Testis (tissue), 3 donors: ENCODE results near the gene SPINK8. TPM values are rescaled to one million over a fixed set of nuclear protein-coding genes. Genes with fewer than 3 reads are reported as not detected.
A peak's percentile ranks its signal among the peaks of the same experiment; 100 is the strongest.
"Not testable (repeated sequence)": the region's sequence is repeated elsewhere in the genome, so short reads cannot be mapped to it uniquely, and the experiment has no call there.

Experiments used
- DNase-seq: peaks from one replicate; pipeline ENCODE4 v3.0.0-alpha.2; 2019
- H3K27ac ChIP-seq, 2 donors: fragments of 200-600 bp; sonication (generic); one replicate each; pipeline ENCODE4 v1.5.1; 2019
- H3K27me3 ChIP-seq: fragments of 200-600 bp; sonication (generic); one replicate; pipeline ENCODE4 v1.5.1; 2019
- H3K36me3 ChIP-seq: fragments of 200-600 bp; sonication (generic); one replicate; pipeline ENCODE4 v1.5.1; 2017; ENCODE audit warnings: low read depth; ENCODE audit errors: missing control alignments
- H3K4me1 ChIP-seq: fragments of 200-600 bp; sonication (generic); one replicate; pipeline ENCODE4 v1.5.1; 2019
- H3K4me3 ChIP-seq, 2 donors: fragments of 200-600 bp; sonication (generic); one replicate each; pipeline ENCODE4 v1.5.1; 2017 to 2019
- H3K9me3 ChIP-seq: fragments of 200-600 bp; sonication (generic); one replicate; pipeline ENCODE4 v1.5.1; 2017
- CTCF ChIP-seq, 3 experiments: fragments of 450-650 bp in 2 of 3; fragments of 200-600 bp in 1 of 3; sonication (generic) in 1 of 3; IDR thresholded peaks; one replicate each; pipeline ENCODE4 v1.5.1; 2016 to 2019; ENCODE audit warnings: antibody characterized with exemption in 3 of 3, mild to moderate bottlenecking in 2 of 3, moderate library complexity in 1 of 3
- POLR2A ChIP-seq: fragments of 450-650 bp; IDR thresholded peaks from one replicate; pipeline ENCODE4 v1.6.1; 2017; ENCODE audit warnings: antibody characterized with exemption, mild to moderate bottlenecking, moderate library complexity
- WGBS, 2 donors: methylation state at CpG; one replicate each; pipeline ENCODE4 v1.1.5; 2018; 5-methylcytosine and 5-hydroxymethylcytosine counted together
- intact Hi-C: fragments of 100-400 bp; cut with DNase I; formaldehyde crosslinking; loops from one replicate; pipeline ENCODE4 v1.15.1; 2023; ENCODE audit warnings: low total_unique reads
- polyA plus RNA-seq: library from polyadenylated mRNA; stranded (reverse); fragments of 350-450 nt; fragmentation: Illumina TruSeq; extraction: RNeasy Lipid Tissue Mini Kit (QIAGEN cat#74804); gene quantifications from one replicate; pipeline ENCODE4 v1.2.3, GENCODE V29; 2014; ENCODE audit warnings: low read depth, low replicate concordance; ENCODE audit not compliant: insufficient read depth
- total RNA-seq, 2 donors: library from RNA; depleted of rRNA; stranded (reverse); fragments of >200 nt; gene quantifications; one replicate each; pipeline ENCODE4 v1.2.3, GENCODE V29; 2016

Gene SPINK8
- total and polyA plus RNA-seq, 3 donors from 2014 or later = not detected

GRCh38 chr3:48344867-48345507 lies 11.5 kb upstream of the SPINK8 start:
- WGBS, 2 donors = 30 to 67% methylated on average over 1 of the region's 1 CpG
- no peak for DNase-seq
- Histone ChIP-seq H3K27ac (no peak overlapping the region), H3K27me3 (no peaks in the 10 kb centered on the region), H3K36me3 (no peaks in the 10 kb centered on the region), H3K4me1 (no peaks in the 10 kb centered on the region), H3K9me3 (no peaks in the 10 kb centered on the region), H3K4me3 (no peak overlapping the region)
- TF ChIP-seq POLR2A = no peak
- no peak for TF ChIP-seq CTCF (IDR thresholded peaks at IDR 0.05)
- intact Hi-C loops = no loop called here

- Histone ChIP-seq H3K27me3 (no peaks in the 10 kb centered on the region), H3K36me3 (no peaks in the 10 kb centered on the region), H3K9me3 (no peaks in the 10 kb centered on the region), H3K27ac (no peak overlapping the region), H3K4me1 (no peaks in the 10 kb centered on the region), H3K4me3 (no peak overlapping the region)
- no peak for DNase-seq
- TF ChIP-seq CTCF (IDR thresholded peaks at IDR 0.05) = no peak
- no peak for TF ChIP-seq POLR2A
- intact Hi-C loops = no loop called here
- WGBS, 2 donors = 83 to 94% methylated on average over 8 of the region's 8 CpGs
Observed at GRCh38 chr3:48343432-48343831, 10.0 kb upstream of the SPINK8 start.

- Histone ChIP-seq H3K27me3 (no peaks in the 10 kb centered on the region), H3K4me3 (no peak overlapping the region), H3K4me1 (no peaks in the 10 kb centered on the region), H3K9me3 (no peaks in the 10 kb centered on the region), H3K36me3 (no peaks in the 10 kb centered on the region), H3K27ac (no peak overlapping the region)
- no peak for TF ChIP-seq CTCF (IDR thresholded peaks at IDR 0.05)
- TF ChIP-seq POLR2A = no peak
- peak; percentile 14 for DNase-seq
- WGBS, 2 donors = 70 to 81% methylated on average over 4 of the region's 4 CpGs
- intact Hi-C loops = no loop called here
Observed at GRCh38 chr3:48338635-48339034, 5.2 kb upstream of the SPINK8 start.

GRCh38 chr3:48337536-48337935 lies 4.1 kb upstream of the SPINK8 start:
- H3K4me3 ChIP-seq, H3K36me3 ChIP-seq, H3K27ac ChIP-seq, H3K27me3 ChIP-seq, DNase-seq, H3K4me1 ChIP-seq, intact Hi-C loops, H3K9me3 ChIP-seq: not testable (repeated sequence)
- 89 to 98% methylated on average over 5 of the region's 5 CpGs for WGBS, 2 donors

- H3K27me3 ChIP-seq, H3K4me1 ChIP-seq, H3K9me3 ChIP-seq, H3K36me3 ChIP-seq, H3K27ac ChIP-seq, H3K4me3 ChIP-seq, intact Hi-C loops, DNase-seq: not testable (repeated sequence)
- 76 to 78% methylated on average over 8 to 9 of the region's 9 CpGs for WGBS, 2 donors
Observed at GRCh38 chr3:48335286-48335685, 1.8 kb upstream of the SPINK8 start.

- no peak overlapping the region for H3K27ac ChIP-seq
- no peak for TF ChIP-seq POLR2A
- no peak for TF ChIP-seq CTCF (IDR thresholded peaks at IDR 0.05)
- WGBS, 2 donors = 80 to 85% methylated on average over 3 of the region's 3 CpGs
- intact Hi-C loops = no loop called here
- H3K9me3 ChIP-seq = no peaks in the 10 kb centered on the region
- no peak for DNase-seq
- H3K27me3 ChIP-seq = no peaks in the 10 kb centered on the region
- H3K4me3 ChIP-seq = no peak overlapping the region
- no peaks in the 10 kb centered on the region for H3K36me3 ChIP-seq
- no peaks in the 10 kb centered on the region for H3K4me1 ChIP-seq
Observed at GRCh38 chr3:48334605-48335004, 1.1 kb upstream of the SPINK8 start.

GRCh38 chr3:48331706-48332435 lies 1.6 kb downstream of the SPINK8 start:
- DNase-seq, H3K27me3 ChIP-seq, H3K36me3 ChIP-seq, H3K4me3 ChIP-seq, intact Hi-C loops, H3K27ac ChIP-seq, H3K4me1 ChIP-seq, H3K9me3 ChIP-seq: not testable (repeated sequence)
- WGBS, 2 donors = 90 to 93% methylated on average over 10 of the region's 10 CpGs
